ENCODE results near the gene FRMD4B.
A peak's percentile ranks its signal among the peaks of the same experiment; 100 is the strongest.

FRMD4B gene

GRCh38 chr3:69121513-69121912 is 264.4 kb downstream of the FRMD4B start:
- DNase-seq (ENCODE audit: low spot score) = no peak

- DNase-seq (ENCODE audit: low spot score) = peak; percentile 80
Observed at GRCh38 chr3:69120879-69121464, 264.9 kb downstream of the FRMD4B start.
